Activated CD8-positive, alpha-beta T cell treated with anti-CD3 and anti-CD28 coated beads for 36 hours (primary cell): ENCODE data around the gene SART1. TPM values are rescaled to one million over a fixed set of nuclear protein-coding genes. Genes with fewer than 3 reads are reported as not detected.
"Not testable (repeated sequence)": the region's sequence is repeated elsewhere in the genome, so short reads cannot be mapped to it uniquely, and the experiment has no call there.

Experiments used
- ATAC-seq: fragments of 200-7000 bp; cut with Tn5 transposase; one replicate; pipeline ENCODE4 v1.10.0; 2021; ENCODE audit warnings: mild to moderate bottlenecking, moderate library complexity
- CTCF ChIA-PET: fragments of 350-600 bp; sonication (Branson Sonifier 250); formaldehyde crosslinking; loops from one replicate; lab custom pipeline; 2021; ENCODE audit warnings: antibody characterized with exemption; lab: Charles Lee
- POLR2A ChIA-PET: fragments of 350-600 bp; sonication (Branson Sonifier 250); formaldehyde crosslinking; loops from one replicate; lab custom pipeline; 2021; ENCODE audit warnings: antibody characterized with exemption; lab: Charles Lee
- DNase-seq: peaks from one replicate; pipeline ENCODE4 v3.0.0-alpha.2; 2020
- H3K27ac Mint-ChIP-seq: one replicate; pipeline ENCODE4 v1.8.0; 2021; ENCODE audit warnings: mild to moderate bottlenecking, mixed read lengths
- H3K27me3 Mint-ChIP-seq: one replicate; pipeline ENCODE4 v1.8.0; 2021; ENCODE audit warnings: mixed read lengths
- H3K36me3 Mint-ChIP-seq: one replicate; pipeline ENCODE4 v1.8.0; 2021; ENCODE audit warnings: low read depth, mixed read lengths
- H3K4me1 Mint-ChIP-seq: one replicate; pipeline ENCODE4 v1.8.0; 2021; ENCODE audit warnings: low read depth, mixed read lengths
- H3K4me3 Mint-ChIP-seq: one replicate; pipeline ENCODE4 v1.8.0; 2021; ENCODE audit warnings: mild to moderate bottlenecking, moderate library complexity, mixed read lengths
- H3K9me3 Mint-ChIP-seq: one replicate; pipeline ENCODE4 v1.8.0; 2021; ENCODE audit warnings: mixed read lengths
- CTCF ChIP-seq: fragments of 200-600 bp; IDR thresholded peaks from one replicate; pipeline ENCODE4 v1.8.0; 2022; ENCODE audit warnings: antibody characterized with exemption, mild to moderate bottlenecking
- intact Hi-C: fragments of 100-400 bp; cut with micrococcal nuclease; formaldehyde crosslinking; loops from one replicate; pipeline ENCODE4 v1.10.0; 2022
- total RNA-seq, 2 experiments: library from RNA; stranded (reverse); gene quantifications; one replicate each; pipeline ENCODE4 v1.2.3, GENCODE V29; 2021

Gene SART1
- total RNA-seq, 2 experiments from 2014 or later = 58.3 to 63.9 TPM

- Mint-ChIP-seq H3K4me3 (no peak overlapping the region), H3K9me3 (no peaks in the 10 kb centered on the region), H3K27me3 (no peaks in the 10 kb centered on the region), H3K4me1 (no peaks in the 10 kb centered on the region), H3K27ac (no peak overlapping the region), H3K36me3 (no peaks in the 10 kb centered on the region)
- intact Hi-C loops = no loop called here
- ChIA-PET POLR2A (no interaction called here), CTCF (interaction anchor here (1.2 to 2.6 kb wide), 2 partner anchors 15 to 62 kb away, joined by 3 to 9 read pairs; no protein-coding TSS in a partner anchor)
- DNase-seq (no peak), ATAC-seq (no peak)
- no peak for TF ChIP-seq CTCF
Measured at GRCh38 chr11:65947603-65948125, 13.9 kb upstream of the SART1 start.

GRCh38 chr11:65950711-65951110 is 10.8 kb upstream of the SART1 start:
- ATAC-seq, H3K9me3 Mint-ChIP-seq, intact Hi-C loops, H3K27ac Mint-ChIP-seq, DNase-seq, H3K4me1 Mint-ChIP-seq, H3K36me3 Mint-ChIP-seq, H3K27me3 Mint-ChIP-seq, H3K4me3 Mint-ChIP-seq, CTCF ChIA-PET, POLR2A ChIA-PET: not testable (repeated sequence)

- POLR2A ChIA-PET = interaction anchor here (0.7 to 0.9 kb wide), 2 partner anchors 75 to 90 kb away, joined by 3 to 4 read pairs; no protein-coding TSS in a partner anchor
- H3K9me3 Mint-ChIP-seq, H3K4me1 Mint-ChIP-seq, H3K4me3 Mint-ChIP-seq, CTCF ChIA-PET, H3K36me3 Mint-ChIP-seq, H3K27ac Mint-ChIP-seq, intact Hi-C loops, ATAC-seq, DNase-seq, H3K27me3 Mint-ChIP-seq: not testable (repeated sequence)
Measured at GRCh38 chr11:65951641-65952040, 9.9 kb upstream of the SART1 start.

- Mint-ChIP-seq H3K36me3 (no peaks in the 10 kb centered on the region), H3K4me3 (no peak overlapping the region), H3K27ac (no peak overlapping the region), H3K4me1 (peaks cover 7% of the 10 kb centered on the region), H3K27me3 (no peaks in the 10 kb centered on the region), H3K9me3 (no peaks in the 10 kb centered on the region)
- ChIA-PET POLR2A (interaction anchor here (0.7 to 0.9 kb wide), 2 partner anchors 75 to 91 kb away, joined by 3 to 4 read pairs; no protein-coding TSS in a partner anchor), CTCF (interaction anchor here (1.3 kb wide), 1 partner anchor 9 kb away, joined by 3 read pairs; no protein-coding TSS in a partner anchor)
- TF ChIP-seq CTCF = no peak
- DNase-seq (no peak), ATAC-seq (no peak)
- intact Hi-C loops = no loop called here
Measured at GRCh38 chr11:65952052-65952521, 9.4 kb upstream of the SART1 start.

GRCh38 chr11:65953471-65953870 is 8.1 kb upstream of the SART1 start:
- peaks cover 18% of the 10 kb centered on the region for H3K4me1 Mint-ChIP-seq
- intact Hi-C loops = no loop called here
- no peak for DNase-seq
- no peaks in the 10 kb centered on the region for H3K9me3 Mint-ChIP-seq
- H3K4me3 Mint-ChIP-seq = no peak overlapping the region
- no peaks in the 10 kb centered on the region for H3K27me3 Mint-ChIP-seq
- no peak overlapping the region for H3K27ac Mint-ChIP-seq
- TF ChIP-seq CTCF = no peak
- no peak for ATAC-seq
- H3K36me3 Mint-ChIP-seq = no peaks in the 10 kb centered on the region
- ChIA-PET POLR2A (interaction anchor here (1.8 kb wide), 1 partner anchor 63 kb away, joined by 5 read pairs; the partner anchor contains the start of gene CCDC85B), CTCF (interaction anchor here (0.6 to 1.3 kb wide), 2 partner anchors 10 to 35 kb away, joined by 3 read pairs; no protein-coding TSS in a partner anchor)

GRCh38 chr11:65954771-65955170 is 6.8 kb upstream of the SART1 start:
- Mint-ChIP-seq H3K27ac (no peak overlapping the region), H3K27me3 (no peaks in the 10 kb centered on the region), H3K9me3 (no peaks in the 10 kb centered on the region), H3K4me1 (peaks cover 20% of the 10 kb centered on the region), H3K4me3 (no peak overlapping the region), H3K36me3 (no peaks in the 10 kb centered on the region)
- intact Hi-C loops = no loop called here
- TF ChIP-seq CTCF = no peak
- POLR2A ChIA-PET = interaction anchor here (1.8 kb wide), 1 partner anchor 64 kb away, joined by 5 read pairs; the partner anchor contains the start of gene CCDC85B
- CTCF ChIA-PET = interaction anchor here (1.2 kb wide), 1 partner anchor 38 kb away, joined by 3 read pairs; no protein-coding TSS in a partner anchor
- no peak for ATAC-seq
- DNase-seq = no peak
